Neural cell (in vitro differentiated cells): ENCODE results near the gene TAC3.

Source experiments
- EP300 ChIP-seq: fragments of 450-650 bp; conservative IDR thresholded peaks from 2 replicates; pipeline ENCODE4 v1.6.1; 2014; ENCODE audit warnings: antibody characterized with exemption, mild to moderate bottlenecking, moderate library complexity; ENCODE audit not compliant: poor library complexity, severe bottlenecking
- EZH2 ChIP-seq: fragments of 200-600, 300-800 bp; shearing (Covaris generic), sonication (generic); IDR thresholded peaks from 2 replicates; pipeline ENCODE4 v1.6.1; 2014; ENCODE audit warnings: antibody characterized with exemption, low read length, borderline replicate concordance, mild to moderate bottlenecking; ENCODE audit not compliant: insufficient read depth, poor library complexity, severe bottlenecking
- POLR2AphosphoS5 ChIP-seq: IDR thresholded peaks from 2 replicates; pipeline ENCODE4 v1.6.1; 2012
- TAF1 ChIP-seq: IDR thresholded peaks from 2 replicates; pipeline ENCODE4 v1.6.1; 2012; ENCODE audit warnings: low read depth
- TF ChIP-seq, protein P1 (sequence below): fragments of 450-650 bp; IDR thresholded peaks from 2 replicates; pipeline ENCODE4 v1.5.1; 2014; ENCODE audit warnings: antibody characterized with exemption, mild to moderate bottlenecking, moderate library complexity; ENCODE audit not compliant: poor library complexity, severe bottlenecking
- TF ChIP-seq, protein P2 (sequence below): IDR thresholded peaks from 2 replicates; pipeline ENCODE4 v1.6.1; 2012; ENCODE audit warnings: borderline replicate concordance

DNA sequence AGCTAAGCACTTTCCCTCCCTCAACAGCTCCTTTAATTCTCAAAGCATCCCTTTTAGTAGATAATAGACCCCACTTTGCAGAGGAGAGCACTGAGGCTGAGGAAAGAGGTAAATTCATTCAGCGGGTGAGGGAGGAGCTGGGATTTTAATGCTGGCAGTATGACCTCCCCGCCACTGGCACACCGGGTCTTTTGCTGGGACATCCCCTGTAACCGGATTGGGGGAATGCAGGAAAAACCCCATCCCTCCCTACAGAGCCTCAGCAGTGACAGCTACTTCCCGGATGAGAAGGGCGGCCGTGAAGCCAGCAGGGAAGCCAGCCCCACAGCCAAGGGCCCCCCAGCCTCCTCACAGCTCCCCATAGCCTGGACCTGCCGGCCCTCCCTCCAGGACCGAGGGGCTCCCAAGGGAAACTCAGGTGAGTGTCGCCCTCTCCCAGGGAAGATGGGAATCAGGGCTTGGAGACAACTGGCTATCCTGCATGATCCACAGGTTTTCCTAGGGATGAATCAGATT lies 22.0 kb downstream of the TAC3 start:
- TF ChIP-seq, protein P1, sequence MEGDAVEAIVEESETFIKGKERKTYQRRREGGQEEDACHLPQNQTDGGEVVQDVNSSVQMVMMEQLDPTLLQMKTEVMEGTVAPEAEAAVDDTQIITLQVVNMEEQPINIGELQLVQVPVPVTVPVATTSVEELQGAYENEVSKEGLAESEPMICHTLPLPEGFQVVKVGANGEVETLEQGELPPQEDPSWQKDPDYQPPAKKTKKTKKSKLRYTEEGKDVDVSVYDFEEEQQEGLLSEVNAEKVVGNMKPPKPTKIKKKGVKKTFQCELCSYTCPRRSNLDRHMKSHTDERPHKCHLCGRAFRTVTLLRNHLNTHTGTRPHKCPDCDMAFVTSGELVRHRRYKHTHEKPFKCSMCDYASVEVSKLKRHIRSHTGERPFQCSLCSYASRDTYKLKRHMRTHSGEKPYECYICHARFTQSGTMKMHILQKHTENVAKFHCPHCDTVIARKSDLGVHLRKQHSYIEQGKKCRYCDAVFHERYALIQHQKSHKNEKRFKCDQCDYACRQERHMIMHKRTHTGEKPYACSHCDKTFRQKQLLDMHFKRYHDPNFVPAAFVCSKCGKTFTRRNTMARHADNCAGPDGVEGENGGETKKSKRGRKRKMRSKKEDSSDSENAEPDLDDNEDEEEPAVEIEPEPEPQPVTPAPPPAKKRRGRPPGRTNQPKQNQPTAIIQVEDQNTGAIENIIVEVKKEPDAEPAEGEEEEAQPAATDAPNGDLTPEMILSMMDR = no peak
- TF ChIP-seq POLR2AphosphoS5 (no peak), EP300 (no peak), TAF1 (no peak), EZH2 (no peak)
- TF ChIP-seq, protein P2, sequence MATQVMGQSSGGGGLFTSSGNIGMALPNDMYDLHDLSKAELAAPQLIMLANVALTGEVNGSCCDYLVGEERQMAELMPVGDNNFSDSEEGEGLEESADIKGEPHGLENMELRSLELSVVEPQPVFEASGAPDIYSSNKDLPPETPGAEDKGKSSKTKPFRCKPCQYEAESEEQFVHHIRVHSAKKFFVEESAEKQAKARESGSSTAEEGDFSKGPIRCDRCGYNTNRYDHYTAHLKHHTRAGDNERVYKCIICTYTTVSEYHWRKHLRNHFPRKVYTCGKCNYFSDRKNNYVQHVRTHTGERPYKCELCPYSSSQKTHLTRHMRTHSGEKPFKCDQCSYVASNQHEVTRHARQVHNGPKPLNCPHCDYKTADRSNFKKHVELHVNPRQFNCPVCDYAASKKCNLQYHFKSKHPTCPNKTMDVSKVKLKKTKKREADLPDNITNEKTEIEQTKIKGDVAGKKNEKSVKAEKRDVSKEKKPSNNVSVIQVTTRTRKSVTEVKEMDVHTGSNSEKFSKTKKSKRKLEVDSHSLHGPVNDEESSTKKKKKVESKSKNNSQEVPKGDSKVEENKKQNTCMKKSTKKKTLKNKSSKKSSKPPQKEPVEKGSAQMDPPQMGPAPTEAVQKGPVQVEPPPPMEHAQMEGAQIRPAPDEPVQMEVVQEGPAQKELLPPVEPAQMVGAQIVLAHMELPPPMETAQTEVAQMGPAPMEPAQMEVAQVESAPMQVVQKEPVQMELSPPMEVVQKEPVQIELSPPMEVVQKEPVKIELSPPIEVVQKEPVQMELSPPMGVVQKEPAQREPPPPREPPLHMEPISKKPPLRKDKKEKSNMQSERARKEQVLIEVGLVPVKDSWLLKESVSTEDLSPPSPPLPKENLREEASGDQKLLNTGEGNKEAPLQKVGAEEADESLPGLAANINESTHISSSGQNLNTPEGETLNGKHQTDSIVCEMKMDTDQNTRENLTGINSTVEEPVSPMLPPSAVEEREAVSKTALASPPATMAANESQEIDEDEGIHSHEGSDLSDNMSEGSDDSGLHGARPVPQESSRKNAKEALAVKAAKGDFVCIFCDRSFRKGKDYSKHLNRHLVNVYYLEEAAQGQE = no peak
